Measurements from ENCODE around the gene RBMS2.

Gene RBMS2

GRCh38 chr12:56632701-56633467 is 111.3 kb downstream of the RBMS2 start:
- Histone ChIP-seq H3K4me3 (ENCODE audit: low read depth, low read length) (peak overlapping the region; percentile 37), H3K9ac (ENCODE audit: low read depth, low read length) (no peak overlapping the region), H3K27ac (ENCODE audit: low read depth, low read length) (peak overlapping the region; percentile 53), H3K4me1 (ENCODE audit: control insufficient read depth, insufficient read depth, low read length) (peaks cover 45% of the 10 kb centered on the region), H3K36me3 (ENCODE audit: control insufficient read depth, insufficient read depth, low read length) (peaks cover 8% of the 10 kb centered on the region), H3K9me3 (ENCODE audit: control insufficient read depth, insufficient read depth, low read length) (no peaks in the 10 kb centered on the region), H3K27me3 (ENCODE audit: control insufficient read depth, insufficient read depth, low read length) (no peaks in the 10 kb centered on the region)

DNA sequence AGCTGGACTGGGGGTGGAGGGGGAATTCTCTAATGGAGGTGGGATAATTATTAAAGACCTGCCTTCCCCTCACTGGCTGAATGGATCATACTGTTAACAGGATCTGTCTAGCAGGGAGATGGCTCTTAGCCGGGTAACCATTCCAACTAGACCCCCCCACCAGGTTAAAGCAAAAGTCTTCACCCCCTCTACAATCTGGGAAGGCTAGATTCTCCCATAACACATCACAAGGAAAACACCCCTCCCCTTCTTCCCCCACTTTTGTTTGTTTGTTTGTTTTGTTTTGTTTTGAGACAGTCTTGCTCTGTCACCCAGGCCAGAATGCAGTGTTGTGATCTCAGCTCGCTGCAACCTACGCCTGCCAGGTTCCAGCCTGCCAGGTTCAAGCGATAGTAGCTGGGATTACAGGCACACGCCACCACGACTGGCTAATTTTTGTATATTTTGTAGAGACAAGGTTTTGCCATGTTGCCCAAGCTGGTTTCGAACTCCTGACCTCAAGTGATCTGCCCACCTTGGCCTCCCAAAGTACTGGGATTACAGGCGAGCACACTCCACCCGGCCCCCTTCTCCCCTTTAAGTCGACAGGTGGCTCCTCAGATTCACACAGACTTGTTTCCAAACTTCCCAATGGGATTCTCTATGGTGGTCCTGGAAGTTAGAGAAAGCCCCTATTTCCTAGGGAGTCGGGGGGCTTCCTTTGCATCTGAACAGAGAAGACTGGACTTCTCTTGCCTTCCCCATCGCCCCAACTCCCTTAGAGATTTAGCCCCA is 112.0 kb downstream of the RBMS2 start:
- H3K4me1 ChIP-seq (ENCODE audit: control insufficient read depth, insufficient read depth, low read length), result peaks cover 39% of the 10 kb centered on the region
- no peak overlapping the region for H3K9ac ChIP-seq (ENCODE audit: low read depth, low read length)
- peak overlapping the region; percentile 87 for H3K27ac ChIP-seq (ENCODE audit: low read depth, low read length)
- H3K36me3 ChIP-seq (ENCODE audit: control insufficient read depth, insufficient read depth, low read length), result peaks cover 15% of the 10 kb centered on the region
- no peaks in the 10 kb centered on the region for H3K9me3 ChIP-seq (ENCODE audit: control insufficient read depth, insufficient read depth, low read length)
- no peaks in the 10 kb centered on the region for H3K27me3 ChIP-seq (ENCODE audit: control insufficient read depth, insufficient read depth, low read length)
- peak overlapping the region; percentile 89 for H3K4me3 ChIP-seq (ENCODE audit: low read depth, low read length)

GRCh38 chr12:56634242-56634836 is 112.7 kb downstream of the RBMS2 start:
- H3K4me3 ChIP-seq (ENCODE audit: low read depth, low read length), result peak overlapping the region; percentile 89
- peaks cover 37% of the 10 kb centered on the region for H3K4me1 ChIP-seq (ENCODE audit: control insufficient read depth, insufficient read depth, low read length)
- H3K9ac ChIP-seq (ENCODE audit: low read depth, low read length), result peak overlapping the region; percentile 22; the same call in 1 of the 2 replicates
- H3K27ac ChIP-seq (ENCODE audit: low read depth, low read length), result peak overlapping the region; percentile 87
- H3K27me3 ChIP-seq (ENCODE audit: control insufficient read depth, insufficient read depth, low read length), result no peaks in the 10 kb centered on the region
- H3K36me3 ChIP-seq (ENCODE audit: control insufficient read depth, insufficient read depth, low read length), result peaks cover 22% of the 10 kb centered on the region
- H3K9me3 ChIP-seq (ENCODE audit: control insufficient read depth, insufficient read depth, low read length), result no peaks in the 10 kb centered on the region

- Histone ChIP-seq H3K4me3 (ENCODE audit: low read depth, low read length) (peak overlapping the region; percentile 89), H3K27me3 (ENCODE audit: control insufficient read depth, insufficient read depth, low read length) (no peaks in the 10 kb centered on the region), H3K4me1 (ENCODE audit: control insufficient read depth, insufficient read depth, low read length) (peaks cover 37% of the 10 kb centered on the region), H3K9me3 (ENCODE audit: control insufficient read depth, insufficient read depth, low read length) (no peaks in the 10 kb centered on the region), H3K36me3 (ENCODE audit: control insufficient read depth, insufficient read depth, low read length) (peaks cover 30% of the 10 kb centered on the region), H3K27ac (ENCODE audit: low read depth, low read length) (peak overlapping the region; percentile 87), H3K9ac (ENCODE audit: low read depth, low read length) (peak overlapping the region; percentile 33; the same call in 1 of the 2 replicates)
Measured at GRCh38 chr12:56634837-56635791, 113.5 kb downstream of the RBMS2 start.

- no peaks in the 10 kb centered on the region for H3K9me3 ChIP-seq (ENCODE audit: control insufficient read depth, insufficient read depth, low read length)
- peaks cover 32% of the 10 kb centered on the region for H3K4me1 ChIP-seq (ENCODE audit: control insufficient read depth, insufficient read depth, low read length)
- H3K4me3 ChIP-seq (ENCODE audit: low read depth, low read length), result peak overlapping the region; percentile 89
- peaks cover 39% of the 10 kb centered on the region for H3K36me3 ChIP-seq (ENCODE audit: control insufficient read depth, insufficient read depth, low read length)
- peak overlapping the region; percentile 87 for H3K27ac ChIP-seq (ENCODE audit: low read depth, low read length)
- no peaks in the 10 kb centered on the region for H3K27me3 ChIP-seq (ENCODE audit: control insufficient read depth, insufficient read depth, low read length)
- no peak overlapping the region for H3K9ac ChIP-seq (ENCODE audit: low read depth, low read length)
Measured at GRCh38 chr12:56635806-56636674, 114.4 kb downstream of the RBMS2 start.

DNA sequence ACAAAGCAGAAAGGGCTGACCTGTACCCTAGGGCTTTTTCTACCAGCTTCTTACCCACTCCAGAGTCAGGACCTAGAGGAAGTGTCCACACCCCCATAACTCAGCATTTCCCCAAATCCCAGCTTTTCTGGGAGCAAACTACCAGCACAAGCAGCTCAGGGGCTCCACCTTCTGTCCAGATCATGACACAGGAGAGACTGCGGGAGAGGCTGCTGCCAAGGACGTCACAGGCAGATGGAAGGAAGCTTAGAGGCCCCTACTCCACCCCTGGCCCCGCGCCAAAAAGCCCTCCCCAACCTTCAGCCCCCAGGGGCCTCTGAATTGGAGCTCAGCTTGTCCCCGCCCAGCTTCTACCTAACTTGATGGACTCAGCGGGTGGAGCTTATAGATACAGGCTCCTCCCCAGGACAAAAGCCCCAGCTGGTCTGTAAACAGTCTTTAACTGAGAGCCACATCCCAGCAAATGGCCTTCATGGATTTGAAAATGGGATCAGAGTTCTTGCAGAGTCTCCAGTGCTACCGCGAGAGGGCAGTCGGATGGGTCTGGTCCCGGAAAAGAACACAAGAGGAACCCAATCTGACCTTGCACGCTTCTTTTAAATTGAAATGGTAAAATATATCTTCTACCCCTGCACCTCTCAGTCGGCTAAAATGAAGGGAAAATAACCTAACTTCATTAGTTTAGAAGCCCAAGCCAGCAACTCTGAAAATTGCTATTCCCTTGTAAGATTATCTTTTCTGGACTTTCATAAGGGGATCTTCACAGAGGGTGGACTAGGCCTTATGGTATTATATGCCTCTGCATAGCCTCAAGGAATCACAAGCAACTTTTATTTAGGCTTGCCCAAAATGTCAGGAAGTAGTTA is 115.3 kb downstream of the RBMS2 start:
- no peak overlapping the region for H3K9ac ChIP-seq (ENCODE audit: low read depth, low read length)
- H3K4me1 ChIP-seq (ENCODE audit: control insufficient read depth, insufficient read depth, low read length), result peaks cover 27% of the 10 kb centered on the region
- H3K36me3 ChIP-seq (ENCODE audit: control insufficient read depth, insufficient read depth, low read length), result peaks cover 48% of the 10 kb centered on the region
- no peaks in the 10 kb centered on the region for H3K9me3 ChIP-seq (ENCODE audit: control insufficient read depth, insufficient read depth, low read length)
- peak overlapping the region; percentile 87 for H3K27ac ChIP-seq (ENCODE audit: low read depth, low read length)
- no peaks in the 10 kb centered on the region for H3K27me3 ChIP-seq (ENCODE audit: control insufficient read depth, insufficient read depth, low read length)
- H3K4me3 ChIP-seq (ENCODE audit: low read depth, low read length), result peak overlapping the region; percentile 89

- H3K36me3 ChIP-seq (ENCODE audit: control insufficient read depth, insufficient read depth, low read length), result peaks cover 55% of the 10 kb centered on the region
- no peak overlapping the region for H3K4me3 ChIP-seq (ENCODE audit: low read depth, low read length)
- H3K9ac ChIP-seq (ENCODE audit: low read depth, low read length), result no peak overlapping the region
- no peaks in the 10 kb centered on the region for H3K27me3 ChIP-seq (ENCODE audit: control insufficient read depth, insufficient read depth, low read length)
- no peaks in the 10 kb centered on the region for H3K9me3 ChIP-seq (ENCODE audit: control insufficient read depth, insufficient read depth, low read length)
- peak overlapping the region; percentile 87 for H3K27ac ChIP-seq (ENCODE audit: low read depth, low read length)
- H3K4me1 ChIP-seq (ENCODE audit: control insufficient read depth, insufficient read depth, low read length), result peaks cover 21% of the 10 kb centered on the region
Measured at GRCh38 chr12:56637621-56638020, 116.0 kb downstream of the RBMS2 start.

- H3K4me3 ChIP-seq (ENCODE audit: low read depth, low read length), result no peak overlapping the region
- H3K36me3 ChIP-seq (ENCODE audit: control insufficient read depth, insufficient read depth, low read length), result peaks cover 78% of the 10 kb centered on the region
- peaks cover 7% of the 10 kb centered on the region for H3K4me1 ChIP-seq (ENCODE audit: control insufficient read depth, insufficient read depth, low read length)
- H3K27ac ChIP-seq (ENCODE audit: low read depth, low read length), result no peak overlapping the region
- no peaks in the 10 kb centered on the region for H3K9me3 ChIP-seq (ENCODE audit: control insufficient read depth, insufficient read depth, low read length)
- no peak overlapping the region for H3K9ac ChIP-seq (ENCODE audit: low read depth, low read length)
- H3K27me3 ChIP-seq (ENCODE audit: control insufficient read depth, insufficient read depth, low read length), result no peaks in the 10 kb centered on the region
Measured at GRCh38 chr12:56641219-56641618, 119.6 kb downstream of the RBMS2 start.

DNA sequence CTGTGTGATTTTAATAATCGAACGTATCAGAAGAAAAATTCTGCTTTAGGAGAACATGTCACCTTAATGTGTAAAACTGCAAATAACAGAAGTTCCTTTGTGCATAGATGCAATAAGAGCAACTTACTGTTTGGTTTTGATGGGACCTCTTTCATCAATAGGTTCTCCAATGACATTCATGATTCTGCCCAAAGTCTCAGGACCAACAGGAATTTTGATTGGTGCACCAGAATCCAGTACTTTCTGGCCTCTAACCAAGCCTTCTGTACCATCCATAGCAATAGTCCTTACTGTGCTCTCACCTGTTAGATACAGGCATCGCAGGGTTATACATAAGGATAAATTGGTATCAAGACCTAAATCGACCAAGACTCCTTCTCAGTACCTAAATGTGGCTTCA is 123.0 kb downstream of the RBMS2 start:
- Histone ChIP-seq H3K4me1 (ENCODE audit: control insufficient read depth, insufficient read depth, low read length) (no peaks in the 10 kb centered on the region), H3K27ac (ENCODE audit: low read depth, low read length) (no peak overlapping the region), H3K9ac (ENCODE audit: low read depth, low read length) (peak overlapping the region; percentile 94), H3K27me3 (ENCODE audit: control insufficient read depth, insufficient read depth, low read length) (no peaks in the 10 kb centered on the region), H3K36me3 (ENCODE audit: control insufficient read depth, insufficient read depth, low read length) (peaks cover 53% of the 10 kb centered on the region), H3K4me3 (ENCODE audit: low read depth, low read length) (peak overlapping the region; percentile 89), H3K9me3 (ENCODE audit: control insufficient read depth, insufficient read depth, low read length) (no peaks in the 10 kb centered on the region)
